GM10266 (cell line): ENCODE data around the gene PHOX2A.

ENCODE experiments used
- DNase-seq: peaks from one replicate; pipeline ENCODE4 v3.0.0; 2012; ENCODE audit errors: extremely low spot score
- TF ChIP-seq, protein P1 (sequence below): IDR thresholded peaks from 2 replicates; pipeline ENCODE4 v1.5.1; 2012; ENCODE audit warnings: mild to moderate bottlenecking, low read depth; ENCODE audit not compliant: control insufficient read depth, insufficient read depth; ENCODE audit errors: missing control alignments

PHOX2A gene

DNA sequence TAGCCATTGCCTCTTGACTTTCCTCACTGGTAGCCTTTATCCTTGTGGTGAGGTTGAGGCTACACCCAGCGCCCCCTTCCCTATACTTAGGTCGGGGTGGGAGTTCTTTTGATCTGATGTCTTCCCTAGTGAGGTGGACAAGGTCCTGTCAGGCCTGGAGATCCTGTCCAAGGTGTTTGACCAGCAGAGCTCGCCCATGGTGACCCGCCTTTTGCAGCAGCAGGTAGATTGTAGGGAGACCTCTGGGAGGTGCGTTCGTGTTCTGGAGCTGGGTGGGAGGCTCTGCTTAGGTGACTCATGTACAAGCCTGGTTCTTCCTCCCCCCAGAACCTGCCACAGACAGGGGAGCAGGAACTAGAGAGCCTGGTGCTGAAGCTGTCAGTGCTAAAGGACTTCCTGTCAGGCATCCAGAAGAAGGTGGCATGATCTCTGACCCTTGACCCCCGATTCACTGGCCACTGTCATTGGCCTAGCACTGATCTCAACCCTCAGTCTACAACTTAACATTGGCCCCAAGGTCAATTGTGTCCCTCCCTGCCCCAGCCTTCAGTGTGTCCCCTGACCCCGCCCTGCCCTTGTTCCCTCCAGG is 14.5 kb downstream of the PHOX2A start:
- DNase-seq, result no peak
- TF ChIP-seq, protein P1, sequence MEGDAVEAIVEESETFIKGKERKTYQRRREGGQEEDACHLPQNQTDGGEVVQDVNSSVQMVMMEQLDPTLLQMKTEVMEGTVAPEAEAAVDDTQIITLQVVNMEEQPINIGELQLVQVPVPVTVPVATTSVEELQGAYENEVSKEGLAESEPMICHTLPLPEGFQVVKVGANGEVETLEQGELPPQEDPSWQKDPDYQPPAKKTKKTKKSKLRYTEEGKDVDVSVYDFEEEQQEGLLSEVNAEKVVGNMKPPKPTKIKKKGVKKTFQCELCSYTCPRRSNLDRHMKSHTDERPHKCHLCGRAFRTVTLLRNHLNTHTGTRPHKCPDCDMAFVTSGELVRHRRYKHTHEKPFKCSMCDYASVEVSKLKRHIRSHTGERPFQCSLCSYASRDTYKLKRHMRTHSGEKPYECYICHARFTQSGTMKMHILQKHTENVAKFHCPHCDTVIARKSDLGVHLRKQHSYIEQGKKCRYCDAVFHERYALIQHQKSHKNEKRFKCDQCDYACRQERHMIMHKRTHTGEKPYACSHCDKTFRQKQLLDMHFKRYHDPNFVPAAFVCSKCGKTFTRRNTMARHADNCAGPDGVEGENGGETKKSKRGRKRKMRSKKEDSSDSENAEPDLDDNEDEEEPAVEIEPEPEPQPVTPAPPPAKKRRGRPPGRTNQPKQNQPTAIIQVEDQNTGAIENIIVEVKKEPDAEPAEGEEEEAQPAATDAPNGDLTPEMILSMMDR, result no peak

DNA sequence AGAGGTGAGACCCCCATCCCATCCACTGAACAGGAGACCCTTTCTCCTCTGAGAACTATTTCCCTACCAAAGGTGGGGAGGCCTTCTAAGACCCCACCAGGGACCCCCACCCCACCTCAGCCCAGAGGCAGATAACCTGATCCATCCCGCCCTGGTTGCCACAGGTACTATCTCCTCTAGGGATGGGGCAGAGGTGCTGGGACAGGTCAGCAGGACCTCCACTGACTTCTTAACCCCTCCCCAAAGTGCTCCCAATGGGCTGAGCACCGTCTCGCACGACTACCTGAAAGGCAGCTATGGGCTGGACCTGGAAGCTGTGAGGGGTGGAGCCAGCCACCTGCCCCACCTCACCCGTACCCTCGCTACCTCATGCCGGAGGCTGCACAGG is 15.1 kb downstream of the PHOX2A start:
- no peak for DNase-seq
- TF ChIP-seq, protein P1, result no peak

DNA sequence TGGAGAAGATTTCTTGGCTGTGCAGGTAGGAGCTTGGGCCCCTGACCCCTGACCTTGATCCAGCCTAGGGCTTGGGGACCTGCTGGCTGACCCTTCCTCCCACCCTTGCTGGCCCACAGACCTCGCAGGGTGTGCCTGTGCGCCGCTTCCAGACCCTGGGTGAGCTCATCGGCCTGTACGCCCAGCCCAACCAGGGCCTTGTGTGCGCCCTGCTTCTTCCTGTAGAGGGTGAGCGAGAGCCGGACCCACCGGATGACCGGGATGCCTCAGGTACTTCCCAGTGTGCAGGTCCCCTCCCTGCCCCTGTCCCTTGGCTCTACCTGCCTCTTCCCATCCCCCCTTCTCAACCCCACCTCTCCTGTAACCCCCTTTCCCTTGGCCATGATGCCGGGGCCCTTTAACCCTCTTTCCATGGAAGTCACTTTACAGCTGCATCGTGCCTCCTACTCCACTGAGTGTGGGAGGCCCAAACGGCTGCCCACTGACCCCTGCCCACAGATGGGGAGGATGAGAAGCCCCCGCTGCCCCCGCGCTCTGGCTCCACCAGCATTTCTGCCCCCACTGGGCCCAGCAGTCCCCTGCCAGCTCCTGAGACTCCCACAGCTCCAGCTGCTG is 15.6 kb downstream of the PHOX2A start:
- no peak for DNase-seq
- TF ChIP-seq, protein P1, result no peak

DNA sequence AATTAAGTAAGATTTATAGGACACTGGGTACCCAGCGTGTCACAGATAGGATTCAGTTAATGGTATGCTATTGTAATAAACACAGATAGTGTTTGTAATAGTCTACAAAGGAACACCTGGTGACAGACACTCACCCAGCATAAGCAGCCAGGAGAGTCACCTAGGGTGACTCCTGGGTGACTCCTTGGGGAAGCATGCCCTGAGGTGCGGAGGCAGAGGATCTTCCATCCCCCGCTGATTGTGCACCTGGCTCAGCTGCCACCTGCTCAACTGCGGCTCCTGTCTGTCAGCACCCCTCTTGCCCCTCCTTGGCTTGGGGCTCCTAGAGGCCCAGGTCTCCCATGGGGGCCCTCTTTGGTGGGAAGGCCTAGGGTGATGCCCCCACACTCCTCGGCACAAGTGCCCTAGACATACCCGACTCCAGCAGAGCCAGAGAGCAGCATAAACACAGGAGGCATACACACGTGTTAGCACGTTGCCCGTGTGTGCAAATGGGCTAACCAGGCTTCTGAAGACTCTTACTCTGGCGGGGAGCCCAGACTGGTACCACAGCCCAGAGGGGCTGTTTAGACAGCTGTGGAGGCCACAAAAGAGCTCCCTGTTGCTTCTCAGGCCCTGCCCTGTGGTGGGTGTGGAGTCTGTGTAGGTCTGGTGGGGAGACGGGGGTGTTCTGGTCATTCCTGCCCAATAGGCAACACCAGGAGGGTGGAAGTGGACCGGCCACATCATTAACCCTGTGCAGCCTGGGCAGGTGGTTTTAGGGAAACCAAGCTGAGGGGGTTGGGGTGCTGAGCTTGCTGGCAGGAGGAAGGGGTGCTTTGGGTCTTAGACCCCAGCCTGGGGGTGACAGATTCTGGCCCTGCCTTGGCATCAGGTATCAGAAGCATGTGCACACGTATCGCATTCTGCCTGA is 16.4 kb downstream of the PHOX2A start:
- TF ChIP-seq, protein P1, result no peak
- DNase-seq, result no peak

DNA sequence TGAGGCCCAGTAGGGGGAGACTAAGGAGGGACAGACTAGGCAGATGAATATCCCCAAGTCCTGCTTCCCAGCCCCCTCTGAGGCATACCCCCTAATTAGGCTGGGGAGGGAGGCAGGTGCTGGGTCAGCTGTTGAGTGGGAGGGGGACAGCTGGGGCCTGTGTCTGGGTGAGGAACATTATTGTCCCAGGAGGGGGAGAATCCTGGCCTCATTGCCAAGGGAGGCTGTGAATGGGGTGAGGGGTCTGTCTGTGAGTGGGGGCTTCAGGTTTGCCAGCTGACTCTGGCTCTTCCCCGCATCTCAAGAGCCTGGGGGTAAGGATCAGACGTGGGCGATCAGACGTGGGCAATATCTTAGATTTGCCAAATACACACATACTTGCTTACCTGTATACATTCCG is 17.3 kb downstream of the PHOX2A start:
- DNase-seq, result no peak
- TF ChIP-seq, protein P1, result no peak

DNA sequence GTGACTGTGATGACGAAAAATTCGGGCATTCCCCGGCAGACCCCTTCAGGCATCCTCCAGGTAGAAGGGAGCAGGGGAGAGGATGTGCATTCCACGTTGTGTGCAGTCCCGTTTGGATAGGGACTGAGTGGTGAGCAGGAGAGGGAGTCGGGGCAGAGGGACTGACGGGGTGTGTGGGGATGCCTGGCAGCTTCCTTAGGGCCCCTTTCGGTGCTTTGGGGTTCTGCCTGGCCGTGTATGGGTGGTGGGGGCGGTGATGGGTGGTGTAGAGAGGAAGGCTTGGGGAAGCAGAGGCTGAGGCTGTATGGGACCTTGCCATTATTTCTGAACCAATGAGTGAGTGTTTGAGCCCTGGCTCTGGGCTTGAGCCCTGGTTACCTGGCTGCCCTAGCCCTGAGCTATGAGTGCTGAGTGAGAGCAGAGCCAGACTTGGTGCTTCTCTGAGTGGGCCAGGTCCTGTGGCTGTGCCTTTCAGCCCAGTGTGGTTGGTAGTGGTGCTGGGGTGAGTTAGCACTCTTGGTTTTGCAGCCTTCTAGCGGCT is 18.5 kb downstream of the PHOX2A start:
- TF ChIP-seq, protein P1, result no peak
- peak; percentile 24 for DNase-seq
